HG02798 (cell line): ENCODE data around the gene MYO1H.

ENCODE experiments used
- ATAC-seq: cut with Tn5 transposase; IDR thresholded peaks from one replicate; pipeline ENCODE4 v1.9.1; 2021; ENCODE audit warnings: mild to moderate bottlenecking; ENCODE audit not compliant: unreplicated experiment, poor library complexity

Gene MYO1H

GRCh38 chr12:109489016-109489954, 141.6 kb downstream of the MYO1H start:
- ATAC-seq = no peak

- no peak for ATAC-seq
Observed at GRCh38 chr12:109489955-109490565, 142.4 kb downstream of the MYO1H start.

GRCh38 chr12:109491671-109492070, 144.0 kb downstream of the MYO1H start:
- ATAC-seq = no peak

- no peak for ATAC-seq
Observed at GRCh38 chr12:109492371-109492770, 144.7 kb downstream of the MYO1H start.

- ATAC-seq = no peak
Observed at GRCh38 chr12:109493090-109493489, 145.4 kb downstream of the MYO1H start.

- ATAC-seq = no peak
Observed at GRCh38 chr12:109493938-109494337, 146.2 kb downstream of the MYO1H start.

- ATAC-seq = no peak
Observed at GRCh38 chr12:109494348-109494881, 146.7 kb downstream of the MYO1H start.

GRCh38 chr12:109495012-109495411, 147.3 kb downstream of the MYO1H start:
- ATAC-seq = no peak

GRCh38 chr12:109496306-109496705, 148.6 kb downstream of the MYO1H start:
- no peak for ATAC-seq

- ATAC-seq = no peak
Observed at GRCh38 chr12:109497675-109498074, 150.0 kb downstream of the MYO1H start.
